ENCODE results near the gene MAGOH.

DNA sequence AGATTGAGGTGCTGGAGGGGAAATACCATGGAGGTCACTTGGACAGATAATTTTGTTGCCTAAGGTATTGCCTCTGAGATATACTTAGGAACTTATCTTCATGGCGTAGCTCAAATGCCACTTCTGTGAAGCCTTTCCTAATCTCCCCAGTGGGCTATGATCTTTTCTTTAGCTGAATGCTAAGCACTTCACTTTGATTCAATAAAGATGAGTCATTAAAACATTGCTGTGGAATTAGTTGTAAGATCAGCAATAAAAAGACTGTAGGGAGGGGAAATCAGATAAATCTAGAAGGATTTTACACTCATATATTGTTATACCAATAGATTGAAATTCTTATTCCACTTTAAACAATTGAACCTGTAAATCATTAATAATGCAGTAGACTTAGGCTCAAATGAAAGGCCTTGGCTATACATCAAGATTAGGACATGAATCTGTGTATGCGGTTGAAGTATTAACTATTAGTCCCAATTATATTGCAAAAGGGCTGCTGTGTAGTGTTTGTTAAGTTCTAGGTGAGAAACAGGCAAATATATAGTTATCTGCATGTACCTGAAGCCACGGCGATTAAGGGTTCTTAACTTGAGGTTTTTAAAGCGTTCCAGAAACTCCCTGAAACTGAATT lies 19.2 kb upstream of the MAGOH start:
- TF ChIP-seq POLR2AphosphoS5 (IDR thresholded peaks at IDR 0.05) = no peak
- TF ChIP-seq, protein P1, sequence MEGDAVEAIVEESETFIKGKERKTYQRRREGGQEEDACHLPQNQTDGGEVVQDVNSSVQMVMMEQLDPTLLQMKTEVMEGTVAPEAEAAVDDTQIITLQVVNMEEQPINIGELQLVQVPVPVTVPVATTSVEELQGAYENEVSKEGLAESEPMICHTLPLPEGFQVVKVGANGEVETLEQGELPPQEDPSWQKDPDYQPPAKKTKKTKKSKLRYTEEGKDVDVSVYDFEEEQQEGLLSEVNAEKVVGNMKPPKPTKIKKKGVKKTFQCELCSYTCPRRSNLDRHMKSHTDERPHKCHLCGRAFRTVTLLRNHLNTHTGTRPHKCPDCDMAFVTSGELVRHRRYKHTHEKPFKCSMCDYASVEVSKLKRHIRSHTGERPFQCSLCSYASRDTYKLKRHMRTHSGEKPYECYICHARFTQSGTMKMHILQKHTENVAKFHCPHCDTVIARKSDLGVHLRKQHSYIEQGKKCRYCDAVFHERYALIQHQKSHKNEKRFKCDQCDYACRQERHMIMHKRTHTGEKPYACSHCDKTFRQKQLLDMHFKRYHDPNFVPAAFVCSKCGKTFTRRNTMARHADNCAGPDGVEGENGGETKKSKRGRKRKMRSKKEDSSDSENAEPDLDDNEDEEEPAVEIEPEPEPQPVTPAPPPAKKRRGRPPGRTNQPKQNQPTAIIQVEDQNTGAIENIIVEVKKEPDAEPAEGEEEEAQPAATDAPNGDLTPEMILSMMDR (IDR thresholded peaks at IDR 0.05) = no peak

Measured in transverse colon (tissue), 4 donors.